GM21447 (cell line): ENCODE data around the gene PTPN3.
A peak's percentile ranks its signal among the peaks of the same experiment; 100 is the strongest.

Source experiments
- ATAC-seq: cut with Tn5 transposase; IDR thresholded peaks from one replicate; pipeline ENCODE4 v1.9.1; 2021; ENCODE audit not compliant: unreplicated experiment

Gene PTPN3

GRCh38 chr9:109455391-109455790 lies 42.7 kb downstream of the PTPN3 start:
- ATAC-seq, result no peak

- ATAC-seq, result no peak
These were observed 43.4 kb downstream of the PTPN3 start for GRCh38 chr9:109454601-109455155.

- ATAC-seq, result no peak
These were observed 44.1 kb downstream of the PTPN3 start for GRCh38 chr9:109454041-109454440.

- no peak for ATAC-seq
These were observed 44.8 kb downstream of the PTPN3 start for GRCh38 chr9:109453210-109453842.

- no peak for ATAC-seq
These were observed 45.3 kb downstream of the PTPN3 start for GRCh38 chr9:109452761-109453160.

- no peak for ATAC-seq
These were observed 46.6 kb downstream of the PTPN3 start for GRCh38 chr9:109451311-109452025.

- ATAC-seq, result no peak
These were observed 47.8 kb downstream of the PTPN3 start for GRCh38 chr9:109450346-109450745.

GRCh38 chr9:109449036-109449798 lies 48.9 kb downstream of the PTPN3 start:
- ATAC-seq, result no peak

GRCh38 chr9:109448223-109448622 lies 49.9 kb downstream of the PTPN3 start:
- ATAC-seq, result no peak

GRCh38 chr9:109447329-109448076 lies 50.6 kb downstream of the PTPN3 start:
- ATAC-seq, result no peak

- no peak for ATAC-seq
These were observed 53.3 kb downstream of the PTPN3 start for GRCh38 chr9:109444771-109445320.

GRCh38 chr9:109442716-109443115 lies 55.4 kb downstream of the PTPN3 start:
- ATAC-seq, result no peak

- ATAC-seq, result no peak
These were observed 56.8 kb downstream of the PTPN3 start for GRCh38 chr9:109441296-109441695.

GRCh38 chr9:109440797-109441287 lies 57.3 kb downstream of the PTPN3 start:
- ATAC-seq, result peak; percentile 94

- no peak for ATAC-seq
These were observed 58.0 kb downstream of the PTPN3 start for GRCh38 chr9:109440117-109440515.

- no peak for ATAC-seq
These were observed 58.6 kb downstream of the PTPN3 start for GRCh38 chr9:109439378-109440116.

GRCh38 chr9:109437286-109437685 lies 60.8 kb downstream of the PTPN3 start:
- ATAC-seq, result no peak

GRCh38 chr9:109436071-109436470 lies 62.0 kb downstream of the PTPN3 start:
- ATAC-seq, result no peak

GRCh38 chr9:109433476-109433875 lies 64.6 kb downstream of the PTPN3 start:
- no peak for ATAC-seq

GRCh38 chr9:109430231-109430630 lies 67.9 kb downstream of the PTPN3 start:
- ATAC-seq, result no peak
